GM12872 (cell line): ENCODE data around the gene ZDHHC9.

ENCODE experiments used
- TF ChIP-seq, protein P1 (sequence below): IDR thresholded peaks from 3 replicates; pipeline ENCODE4 v1.5.1; 2011; ENCODE audit warnings: low read depth, mild to moderate bottlenecking, low read length, moderate library complexity; ENCODE audit not compliant: insufficient read depth

ZDHHC9 gene

DNA sequence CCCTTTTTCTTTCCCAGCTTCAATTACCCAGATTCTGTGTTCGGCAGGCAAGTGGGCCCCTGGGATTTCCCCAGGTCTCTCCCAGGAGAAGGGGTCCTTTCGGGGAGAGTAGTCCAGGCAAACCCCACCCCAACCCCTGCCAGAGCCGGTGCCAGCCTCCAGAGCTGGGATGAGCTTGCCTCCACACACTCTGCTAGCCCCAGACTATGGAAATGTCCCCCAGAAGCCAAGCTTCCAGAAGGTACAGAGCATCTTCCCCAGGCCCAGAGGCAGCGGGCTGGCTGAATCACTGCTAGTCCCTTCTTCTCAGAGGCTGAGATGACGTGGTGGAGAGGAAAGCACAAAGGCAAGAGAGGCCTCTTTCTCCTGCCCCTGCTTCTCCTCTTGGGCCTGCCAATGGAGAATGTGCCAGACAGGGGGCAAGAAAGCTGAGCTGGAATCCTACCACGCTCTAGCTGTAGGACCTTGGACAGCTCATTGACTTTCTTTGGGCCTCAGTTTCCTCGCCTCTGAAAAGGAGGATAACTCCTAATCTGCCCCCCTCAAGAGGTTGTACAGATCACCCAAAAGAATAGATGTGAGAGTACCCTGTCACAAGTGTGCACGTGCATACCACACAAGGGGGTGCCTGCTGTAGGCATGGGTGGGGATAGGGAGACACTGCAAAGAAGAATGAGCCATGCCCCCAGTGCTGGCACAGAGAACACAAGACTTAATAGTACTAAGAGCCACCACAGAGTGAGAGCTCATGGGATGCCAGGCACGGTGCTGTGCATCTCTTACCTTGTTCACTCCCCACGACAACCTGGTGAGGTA is 61.8 kb downstream of the ZDHHC9 start:
- TF ChIP-seq, protein P1, sequence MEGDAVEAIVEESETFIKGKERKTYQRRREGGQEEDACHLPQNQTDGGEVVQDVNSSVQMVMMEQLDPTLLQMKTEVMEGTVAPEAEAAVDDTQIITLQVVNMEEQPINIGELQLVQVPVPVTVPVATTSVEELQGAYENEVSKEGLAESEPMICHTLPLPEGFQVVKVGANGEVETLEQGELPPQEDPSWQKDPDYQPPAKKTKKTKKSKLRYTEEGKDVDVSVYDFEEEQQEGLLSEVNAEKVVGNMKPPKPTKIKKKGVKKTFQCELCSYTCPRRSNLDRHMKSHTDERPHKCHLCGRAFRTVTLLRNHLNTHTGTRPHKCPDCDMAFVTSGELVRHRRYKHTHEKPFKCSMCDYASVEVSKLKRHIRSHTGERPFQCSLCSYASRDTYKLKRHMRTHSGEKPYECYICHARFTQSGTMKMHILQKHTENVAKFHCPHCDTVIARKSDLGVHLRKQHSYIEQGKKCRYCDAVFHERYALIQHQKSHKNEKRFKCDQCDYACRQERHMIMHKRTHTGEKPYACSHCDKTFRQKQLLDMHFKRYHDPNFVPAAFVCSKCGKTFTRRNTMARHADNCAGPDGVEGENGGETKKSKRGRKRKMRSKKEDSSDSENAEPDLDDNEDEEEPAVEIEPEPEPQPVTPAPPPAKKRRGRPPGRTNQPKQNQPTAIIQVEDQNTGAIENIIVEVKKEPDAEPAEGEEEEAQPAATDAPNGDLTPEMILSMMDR, result no peak

DNA sequence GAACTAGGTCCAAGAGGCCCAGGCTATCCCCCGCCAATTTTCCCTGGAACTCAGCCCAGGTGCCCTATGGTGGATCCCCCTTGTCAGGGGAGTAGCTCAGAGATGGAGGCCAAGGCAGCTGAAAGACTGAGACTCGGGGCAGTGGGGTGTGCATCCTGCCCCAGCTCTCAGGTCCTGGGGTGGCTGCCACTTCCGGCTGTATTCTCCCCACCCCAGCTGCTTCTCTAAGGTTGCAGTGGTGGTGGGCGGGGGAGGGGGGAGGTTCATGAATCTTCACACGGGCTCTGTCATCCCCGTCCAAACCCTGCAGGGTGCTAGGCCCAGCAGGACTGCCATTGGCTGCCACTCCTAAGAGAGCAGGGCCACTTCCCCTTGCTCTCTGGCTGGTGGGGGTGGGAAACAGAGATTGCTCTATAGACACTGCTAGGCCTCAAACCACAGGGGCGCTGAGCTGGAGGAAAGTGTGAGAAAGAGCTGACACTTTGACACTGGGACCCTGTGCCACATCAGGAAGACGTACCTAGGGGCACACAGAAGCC is 62.5 kb downstream of the ZDHHC9 start:
- TF ChIP-seq, protein P1, result no peak

DNA sequence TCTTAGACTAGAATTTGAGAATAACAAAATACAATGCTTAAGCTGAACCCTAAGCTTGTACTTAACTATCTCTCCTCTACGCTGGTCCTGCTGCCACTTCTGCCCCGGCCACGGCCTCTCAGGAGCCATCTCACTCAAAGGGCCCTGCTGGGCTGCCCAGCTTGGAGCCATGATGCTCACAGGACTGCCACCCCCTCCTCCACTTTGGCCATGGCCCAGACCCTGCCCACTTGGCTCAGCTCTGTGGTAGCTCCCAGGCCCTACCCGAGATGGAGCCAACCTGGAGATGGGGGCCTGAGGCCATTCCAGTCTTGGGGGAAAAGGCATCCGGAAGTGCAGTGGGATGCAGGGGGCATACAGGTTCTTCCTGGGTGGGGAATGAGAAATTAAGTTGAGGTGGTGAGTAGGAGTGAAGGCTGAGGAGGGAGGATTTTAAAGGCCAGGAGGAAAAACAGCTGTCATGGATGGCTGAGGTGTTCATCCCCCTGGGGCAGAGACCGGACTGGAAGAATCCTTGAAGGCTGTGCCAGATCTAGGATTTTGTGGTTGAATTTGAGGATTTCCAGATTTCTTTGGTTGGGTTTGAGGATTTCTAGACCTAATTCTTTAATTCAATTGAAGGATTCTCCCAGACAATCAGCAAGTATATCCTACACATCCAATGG is 63.1 kb downstream of the ZDHHC9 start:
- TF ChIP-seq, protein P1, result no peak

GRCh38 chrX:129779747-129780146 is 63.9 kb downstream of the ZDHHC9 start, which contains the start of gene SASH3:
SASH3 (plus strand) TSS chrX:129779949; CDS start chrX:129780098, 149 bp downstream.
- TF ChIP-seq, protein P1, result no peak

- TF ChIP-seq, protein P1, result no peak
Measured at GRCh38 chrX:129779086-129779672, 64.5 kb downstream of the ZDHHC9 start.

DNA sequence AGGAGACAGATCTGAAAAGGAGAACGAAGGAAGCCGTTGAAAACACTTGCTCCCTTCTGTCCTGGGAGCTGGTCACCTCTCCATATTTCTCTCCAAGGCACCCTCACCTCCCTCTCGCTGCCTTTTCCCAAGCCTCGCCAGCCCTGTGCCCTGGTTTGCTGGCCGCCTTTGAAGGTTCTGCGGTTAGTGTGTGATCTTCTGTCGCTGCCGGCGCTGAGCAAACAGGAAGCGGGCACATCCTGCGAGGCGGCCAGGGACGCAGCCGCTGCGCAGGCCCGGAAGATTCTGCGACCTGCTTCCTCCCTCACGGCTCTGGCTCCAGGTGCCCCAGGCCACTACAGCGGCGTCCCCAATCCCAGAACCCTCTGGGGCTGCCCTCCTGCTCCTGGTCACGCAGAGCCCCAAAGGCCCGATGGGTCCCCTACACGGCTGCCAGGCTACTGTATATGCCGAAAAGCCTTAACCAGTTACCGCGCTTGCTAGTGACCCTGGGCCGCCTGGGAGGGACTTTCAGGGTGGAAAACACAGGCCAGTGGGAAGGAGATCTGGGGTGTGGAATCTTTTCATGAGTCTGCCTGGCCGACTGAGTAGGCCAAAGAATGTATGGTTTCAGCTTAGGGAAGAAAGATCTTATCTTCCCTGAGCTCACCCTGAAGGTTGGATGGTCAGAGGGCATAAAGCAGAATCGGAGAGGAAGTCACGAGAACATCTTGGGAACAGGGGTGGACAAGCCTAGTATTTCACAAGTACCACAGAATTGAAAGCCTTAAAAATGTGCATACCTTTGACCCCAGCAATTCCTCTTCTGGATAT is 66.3 kb downstream of the ZDHHC9 start:
- TF ChIP-seq, protein P1, result no peak
